Activated T-cell treated with anti-CD3 and anti-CD28 coated beads, Interleukin-2, amount 50 U/mL, for 72 hours (primary cell): ENCODE measurements around the gene STX1A. TPM values are rescaled to one million over a fixed set of nuclear protein-coding genes. Genes with fewer than 3 reads are reported as not detected.
"Not testable (repeated sequence)": the region's sequence is repeated elsewhere in the genome, so short reads cannot be mapped to it uniquely, and the experiment has no call there.

Experiments
- ATAC-seq, 2 donors: fragments of 150-1000 bp; cut with Tn5 transposase; replicated peaks in 1 of 2; 2 replicates each; pipeline ENCODE4 v1.10.0; 2021; ENCODE audit warnings: moderate library complexity in 2 of 2, mild to moderate bottlenecking in 1 of 2
- DNase-seq, 2 donors: peaks; one replicate each; pipeline ENCODE4 v3.0.0; 2021 to 2022; ENCODE audit warnings: mixed read lengths in 1 of 2
- H3K27ac Mint-ChIP-seq: one replicate; pipeline ENCODE4 v1.8.0; 2022; ENCODE audit warnings: mild to moderate bottlenecking, moderate library complexity, mixed read lengths
- H3K27me3 Mint-ChIP-seq: one replicate; pipeline ENCODE4 v1.8.0; 2022; ENCODE audit warnings: low read depth, mixed read lengths
- H3K36me3 Mint-ChIP-seq, 2 donors: one replicate each; pipeline ENCODE4 v1.8.0; 2022; ENCODE audit warnings: mixed read lengths in 2 of 2, mild to moderate bottlenecking in 1 of 2; ENCODE audit not compliant: insufficient read depth in 2 of 2
- H3K4me1 Mint-ChIP-seq: one replicate; pipeline ENCODE4 v1.8.0; 2022; ENCODE audit warnings: low read depth, mixed read lengths
- H3K4me3 Mint-ChIP-seq, 2 donors: one replicate each; pipeline ENCODE4 v1.8.0; 2022; ENCODE audit warnings: mild to moderate bottlenecking in 2 of 2, mixed read lengths in 2 of 2, moderate library complexity in 2 of 2
- H3K9me3 Mint-ChIP-seq, 2 donors: one replicate each; pipeline ENCODE4 v1.8.0; 2022; ENCODE audit warnings: mixed read lengths in 2 of 2
- total RNA-seq, 2 donors: library from RNA; stranded (reverse); gene quantifications; one replicate each; pipeline ENCODE4 v1.2.3, GENCODE V29; 2022

STX1A gene
- total RNA-seq, 2 donors from 2014 or later: 28.6 to 37.5 TPM

DNA sequence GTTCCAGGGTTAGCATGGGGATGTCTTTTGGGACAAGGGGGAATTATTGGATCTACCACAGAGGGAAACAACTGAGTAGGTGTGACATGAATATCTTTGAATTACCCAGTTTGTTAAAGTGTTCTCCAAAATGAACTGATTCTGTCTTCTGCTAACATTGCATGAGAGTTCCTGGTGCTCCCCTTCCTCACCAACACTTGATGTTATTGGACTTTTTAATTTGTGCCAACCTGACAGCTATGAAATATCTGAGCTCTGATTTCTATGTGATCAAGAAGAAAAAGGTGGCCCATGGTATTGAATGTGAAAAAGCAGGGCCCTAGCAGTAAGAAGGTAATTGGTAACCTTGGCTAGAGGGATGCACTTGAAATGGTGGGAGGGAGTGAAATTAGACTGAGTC is 56.4 kb downstream of the STX1A start:
- peaks cover 9% of the 10 kb centered on the region for H3K4me1 Mint-ChIP-seq
- no peak overlapping the region for H3K4me3 Mint-ChIP-seq
- DNase-seq (no peak), ATAC-seq (no peak)
- H3K27me3 Mint-ChIP-seq: peaks cover 46% of the 10 kb centered on the region
- peaks cover 0 to 4% of the 10 kb centered on the region in 2 donors for H3K9me3 Mint-ChIP-seq
- peaks cover 0 to 3% of the 10 kb centered on the region in 2 donors for H3K36me3 Mint-ChIP-seq
- H3K27ac Mint-ChIP-seq: no peak overlapping the region

- ATAC-seq, H3K4me1 Mint-ChIP-seq, H3K9me3 Mint-ChIP-seq, DNase-seq, H3K27ac Mint-ChIP-seq, H3K4me3 Mint-ChIP-seq, H3K36me3 Mint-ChIP-seq: not testable (repeated sequence)
- H3K27me3 Mint-ChIP-seq: peaks cover 39% of the 10 kb centered on the region
These were observed 58.9 kb downstream of the STX1A start for GRCh38 chr7:73660594-73660993.

DNA sequence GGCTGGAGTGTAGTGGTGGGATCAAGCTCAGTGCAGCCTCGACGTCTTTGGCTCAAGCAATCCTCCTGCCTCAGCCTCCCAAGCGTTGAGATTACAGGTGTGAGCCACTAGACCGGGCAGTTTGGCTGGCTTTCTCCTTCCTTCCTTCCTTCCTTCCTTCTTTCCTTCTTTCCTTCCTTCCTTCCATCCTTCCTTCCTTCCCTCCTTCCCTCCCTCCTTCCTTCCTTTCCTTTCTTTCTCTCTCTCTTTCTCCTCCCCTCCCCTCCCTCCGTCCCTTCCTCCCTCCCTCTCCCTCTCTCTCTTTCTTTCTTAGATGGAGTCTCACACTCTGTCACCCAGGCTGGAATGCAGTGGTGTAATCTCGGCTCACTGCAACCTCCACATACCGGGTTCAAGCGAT is 59.5 kb downstream of the STX1A start:
- H3K36me3 Mint-ChIP-seq: peaks cover 0 to 3% of the 10 kb centered on the region in 2 donors
- peaks cover 34% of the 10 kb centered on the region for H3K27me3 Mint-ChIP-seq
- no peak overlapping the region for H3K27ac Mint-ChIP-seq
- H3K4me3 Mint-ChIP-seq: no peak overlapping the region
- H3K4me1 Mint-ChIP-seq: peaks cover 5% of the 10 kb centered on the region
- H3K9me3 Mint-ChIP-seq: peaks cover 0 to 4% of the 10 kb centered on the region in 2 donors
- DNase-seq (no peak), ATAC-seq (no peak)

DNA sequence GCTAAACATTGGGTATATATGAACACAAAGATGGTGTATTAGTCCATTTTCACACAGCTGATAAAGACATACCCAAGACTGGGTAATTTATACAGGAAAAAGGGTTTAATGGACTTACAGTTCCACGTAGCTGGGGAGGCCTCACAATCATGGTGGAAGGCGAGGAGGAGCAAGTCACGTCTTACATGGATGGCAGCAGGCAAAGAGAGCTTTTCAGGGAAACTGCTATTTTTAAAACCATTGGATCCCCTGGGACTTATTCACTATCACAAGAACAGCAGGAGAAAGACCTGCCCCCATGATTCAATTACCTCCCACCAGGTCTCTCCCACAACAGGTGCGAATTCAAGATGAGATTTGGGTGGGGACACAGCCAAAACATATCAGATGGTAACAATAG is 64.2 kb downstream of the STX1A start:
- H3K36me3 Mint-ChIP-seq, H3K4me3 Mint-ChIP-seq, H3K9me3 Mint-ChIP-seq, ATAC-seq, H3K27ac Mint-ChIP-seq, H3K4me1 Mint-ChIP-seq, DNase-seq: not testable (repeated sequence)
- peaks cover 32% of the 10 kb centered on the region for H3K27me3 Mint-ChIP-seq

DNA sequence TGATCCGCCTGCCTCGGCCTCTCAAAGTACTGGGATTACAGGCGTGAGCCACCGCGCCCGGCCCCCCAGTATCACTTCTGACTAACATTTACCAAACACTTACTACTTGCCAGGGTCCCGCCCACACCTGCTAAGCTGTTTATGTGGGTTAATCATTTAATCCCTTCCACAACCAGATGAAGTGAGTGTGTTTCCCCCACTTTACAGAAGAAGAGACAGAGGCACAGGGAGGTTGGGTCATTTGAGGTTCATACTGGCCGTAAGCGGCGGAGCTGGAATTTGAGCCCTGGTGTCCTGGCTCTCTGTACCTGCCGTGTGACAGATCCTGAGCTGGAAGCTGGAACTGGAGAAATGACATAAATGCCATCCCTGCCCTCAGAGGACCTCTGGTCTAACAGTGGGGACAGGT is 66.9 kb downstream of the STX1A start:
- DNase-seq: no peak

DNA sequence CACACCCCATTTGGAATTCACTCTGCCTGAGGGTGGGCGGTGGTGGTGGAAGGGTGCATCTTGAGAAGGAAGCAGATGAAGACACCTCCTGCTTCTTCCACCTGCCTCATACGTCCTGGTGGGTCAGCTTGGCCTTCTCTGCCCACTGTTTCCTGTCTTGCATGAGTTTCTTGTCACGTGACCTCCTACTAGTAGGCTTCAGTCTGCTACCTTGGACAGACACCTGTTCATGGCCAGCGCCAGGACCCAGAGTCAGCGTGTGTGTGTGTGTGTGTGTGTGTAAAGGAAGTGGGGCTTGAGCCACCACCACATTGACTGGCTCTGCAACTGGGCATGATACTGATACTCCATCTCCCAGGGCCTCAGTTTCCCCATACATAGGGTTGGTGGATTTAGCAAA is 68.9 kb downstream of the STX1A start:
- Mint-ChIP-seq H3K9me3 (no peaks in the 10 kb centered on the region), H3K27ac (no peak overlapping the region), H3K36me3 (no peaks in the 10 kb centered on the region), H3K4me1 (peaks cover 18% of the 10 kb centered on the region), H3K27me3 (peaks cover 64% of the 10 kb centered on the region), H3K4me3 (no peak overlapping the region)
- ATAC-seq (no peak), DNase-seq (no peak)

More for the DNA sequence above, 66.9 kb downstream of the STX1A start:
- H3K9me3 Mint-ChIP-seq: no peaks in the 10 kb centered on the region
- H3K4me3 Mint-ChIP-seq: no peak overlapping the region
- no peak for ATAC-seq
- no peak overlapping the region for H3K27ac Mint-ChIP-seq
- peaks cover 18% of the 10 kb centered on the region for H3K4me1 Mint-ChIP-seq
- no peaks in the 10 kb centered on the region for H3K36me3 Mint-ChIP-seq
- H3K27me3 Mint-ChIP-seq: peaks cover 50% of the 10 kb centered on the region

DNA sequence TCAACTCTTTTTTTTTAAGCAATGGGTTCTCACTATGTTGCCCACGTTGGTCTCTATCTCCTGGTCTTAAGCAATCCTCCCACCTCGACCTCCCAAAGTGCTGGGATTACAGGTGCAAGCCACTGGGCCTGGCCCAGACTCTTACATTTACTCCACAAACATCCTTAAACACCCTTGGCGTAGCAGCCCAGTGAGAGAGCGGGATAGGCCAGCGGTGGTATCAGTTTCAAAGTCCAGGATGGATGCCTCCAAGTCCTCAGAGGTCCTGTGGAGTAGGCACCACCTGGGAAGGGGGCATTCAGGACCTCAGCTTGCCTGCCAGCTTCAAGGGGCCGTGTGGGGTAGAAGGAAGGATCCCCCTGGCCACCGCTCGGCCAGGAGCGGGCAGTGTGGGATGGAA is 69.9 kb downstream of the STX1A start:
- Mint-ChIP-seq H3K4me3 (peak overlapping the region; percentile 16 to 37), H3K27me3 (peaks cover 73% of the 10 kb centered on the region), H3K27ac (no peak overlapping the region), H3K36me3 (no peaks in the 10 kb centered on the region), H3K9me3 (no peaks in the 10 kb centered on the region), H3K4me1 (peaks cover 18% of the 10 kb centered on the region)
- DNase-seq (no peak), ATAC-seq (no peak)

Other genes with a start within 250 kb of the STX1A start
- 100 to 1,000 TPM in 1 of 2 donors, 10 to 100 TPM in 1; 94.5 to 105 TPM for gene BAZ1B, start 197.4 kb downstream of the STX1A start, total RNA-seq
- 10 to 100 TPM; 64.7 to 71.6 TPM for gene BCL7B, start 162.0 kb downstream of the STX1A start, total RNA-seq
- 10 to 100 TPM; 27.7 to 29.6 TPM for gene TBL2, start 141.1 kb downstream of the STX1A start, total RNA-seq
- gene MLXIPL, start 95.1 kb downstream of the STX1A start, total RNA-seq: under 1 TPM in 1 of 2 donors, not detected in 1; 0.14 TPM
- under 1 TPM; 0.70 to 0.95 TPM for gene VPS37D, start 51.8 kb downstream of the STX1A start, total RNA-seq
- 1 to 10 TPM; 4.3 to 5.8 TPM for gene DNAJC30, start 36.2 kb downstream of the STX1A start, total RNA-seq
- gene BUD23, start 36.1 kb downstream of the STX1A start, total RNA-seq: 10 to 100 TPM; 87.0 to 90.9 TPM
- gene ABHD11, start 19.1 kb upstream of the STX1A start, total RNA-seq: 10 to 100 TPM; 10.2 to 12.2 TPM
- not detected for gene CLDN3, start 50.6 kb upstream of the STX1A start, total RNA-seq
- gene CLDN4, start 111.3 kb upstream of the STX1A start, total RNA-seq: under 1 TPM; 0.34 to 0.53 TPM
- gene METTL27, start 122.8 kb upstream of the STX1A start, total RNA-seq: 1 to 10 TPM in 1 of 2 donors, not detected in 1; 1.8 TPM
- gene TMEM270, start 141.5 kb upstream of the STX1A start, total RNA-seq: not detected